Measurements from ENCODE around the gene KCNJ18. TPM values are rescaled to one million over a fixed set of nuclear protein-coding genes. Genes with fewer than 3 reads are reported as not detected.

KCNJ18 gene
- total RNA-seq, 1 experiment from 2014 or later = not detected

DNA sequence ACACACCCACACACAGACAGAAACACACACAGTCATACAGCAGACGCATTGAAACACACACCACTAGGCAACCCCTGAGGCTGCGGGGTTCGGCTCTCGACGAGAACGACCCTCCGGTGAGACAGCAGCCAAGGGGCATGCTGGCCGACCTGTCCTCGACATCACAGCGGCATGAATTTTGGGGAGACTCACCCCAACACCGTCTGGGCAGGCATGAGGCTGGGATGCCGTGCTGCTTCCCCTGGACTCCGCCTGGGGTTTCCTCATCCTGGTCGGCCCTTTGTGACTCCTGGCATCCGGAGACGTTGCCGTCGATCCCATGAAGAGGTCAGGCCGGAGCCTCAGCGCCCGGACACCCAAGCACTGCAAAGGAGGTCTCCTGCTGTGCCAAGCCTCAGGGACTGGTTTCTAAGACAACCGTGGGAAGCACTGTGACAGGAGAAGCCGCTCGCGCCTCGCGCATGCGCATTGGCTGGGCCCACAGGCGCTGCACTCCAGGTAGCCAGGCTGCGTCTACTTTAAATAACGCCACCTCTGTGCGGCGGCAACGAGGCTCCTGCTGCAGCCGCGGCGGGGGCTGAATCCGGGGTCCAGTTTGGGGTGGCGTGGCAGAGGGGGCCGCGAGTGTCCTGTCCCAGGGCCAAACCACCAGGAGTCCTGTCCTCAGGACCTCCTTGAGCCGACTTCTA is 13.8 kb upstream of the KCNJ18 start:
- no peaks in the 10 kb centered on the region for H3K27me3 ChIP-seq (ENCODE audit: insufficient read depth, low read length)
- H2AFZ ChIP-seq (ENCODE audit: low read length) = no peak overlapping the region
- no peak overlapping the region for H2AK5ac ChIP-seq (ENCODE audit: insufficient read length, low read length)
- no peak overlapping the region for H3K4ac ChIP-seq (ENCODE audit: low read depth, low read length)
- no peak overlapping the region for H2BK20ac ChIP-seq (ENCODE audit: low read depth, low read length, poor library complexity, severe bottlenecking)
- no peak for DNase-seq
- Mint-ChIP-seq H3K4me1 (no peaks in the 10 kb centered on the region), H3K9me3 (peaks cover 85 to 92% of the 10 kb centered on the region in 2 experiments), H3K27ac (no peak overlapping the region), H3K4me3 (no peak overlapping the region), H3K36me3 (ENCODE audit: insufficient read depth in 1 of 3, low read depth in 3 of 3) (peaks cover 36 to 54% (median 42%) of the 10 kb centered on the region in 3 experiments), H3K27me3 (ENCODE audit: low read depth) (peaks cover 9% of the 10 kb centered on the region)
- no peaks in the 10 kb centered on the region for H3K79me1 ChIP-seq (ENCODE audit: insufficient read depth, low read depth, low read length, poor library complexity, severe bottlenecking)
- no peak overlapping the region for H3K23ac ChIP-seq (ENCODE audit: insufficient read length, low read depth, low read length)
- no peaks in the 10 kb centered on the region for H3K4me1 ChIP-seq (ENCODE audit: insufficient read depth, low read length)
- no CpG with 5 or more reads among the region's 42 CpGs for WGBS (ENCODE audit: extremely low coverage, insufficient read length, low lambda C conversion rate)
- H2BK120ac ChIP-seq (ENCODE audit: low read depth, low read length, poor library complexity, severe bottlenecking) = no peak overlapping the region
- H3K18ac ChIP-seq (ENCODE audit: insufficient read length, low read depth, low read length) = no peak overlapping the region
- peaks cover 65% of the 10 kb centered on the region for H3K9me3 ChIP-seq (ENCODE audit: control insufficient read depth, low read depth, low read length)
- no peak overlapping the region for H3K14ac ChIP-seq (ENCODE audit: insufficient read depth, low read length)
- no peak overlapping the region for H3K9ac ChIP-seq (ENCODE audit: extremely low read depth, insufficient read length, low read length)
- no peak overlapping the region for H3K27ac ChIP-seq (ENCODE audit: insufficient read length, low read depth, low read length)
- TF ChIP-seq, protein P1, sequence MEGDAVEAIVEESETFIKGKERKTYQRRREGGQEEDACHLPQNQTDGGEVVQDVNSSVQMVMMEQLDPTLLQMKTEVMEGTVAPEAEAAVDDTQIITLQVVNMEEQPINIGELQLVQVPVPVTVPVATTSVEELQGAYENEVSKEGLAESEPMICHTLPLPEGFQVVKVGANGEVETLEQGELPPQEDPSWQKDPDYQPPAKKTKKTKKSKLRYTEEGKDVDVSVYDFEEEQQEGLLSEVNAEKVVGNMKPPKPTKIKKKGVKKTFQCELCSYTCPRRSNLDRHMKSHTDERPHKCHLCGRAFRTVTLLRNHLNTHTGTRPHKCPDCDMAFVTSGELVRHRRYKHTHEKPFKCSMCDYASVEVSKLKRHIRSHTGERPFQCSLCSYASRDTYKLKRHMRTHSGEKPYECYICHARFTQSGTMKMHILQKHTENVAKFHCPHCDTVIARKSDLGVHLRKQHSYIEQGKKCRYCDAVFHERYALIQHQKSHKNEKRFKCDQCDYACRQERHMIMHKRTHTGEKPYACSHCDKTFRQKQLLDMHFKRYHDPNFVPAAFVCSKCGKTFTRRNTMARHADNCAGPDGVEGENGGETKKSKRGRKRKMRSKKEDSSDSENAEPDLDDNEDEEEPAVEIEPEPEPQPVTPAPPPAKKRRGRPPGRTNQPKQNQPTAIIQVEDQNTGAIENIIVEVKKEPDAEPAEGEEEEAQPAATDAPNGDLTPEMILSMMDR (conservative IDR thresholded peaks at IDR 0.05) = no peak
- no peak overlapping the region for H2BK5ac ChIP-seq (ENCODE audit: insufficient read length, low read length)
- H2BK12ac ChIP-seq (ENCODE audit: insufficient read length, low read depth, low read length) = no peak overlapping the region
- no peak overlapping the region for H3K56ac ChIP-seq (ENCODE audit: insufficient read length, low read depth, low read length)
- H3K23me2 ChIP-seq (ENCODE audit: insufficient read length, low read depth, low read length, poor library complexity, severe bottlenecking) = no peaks in the 10 kb centered on the region
- H3T11ph ChIP-seq (ENCODE audit: low read length) = no peak overlapping the region
- no peak overlapping the region for H3K4me2 ChIP-seq (ENCODE audit: insufficient read depth, insufficient read length, low read length)
- no peak overlapping the region for H4K8ac ChIP-seq (replicated peaks; ENCODE audit: insufficient read length, low read depth, low read length)
- H2BK15ac ChIP-seq (ENCODE audit: low read depth, low read length) = no peak overlapping the region
- H4K20me1 ChIP-seq (ENCODE audit: control insufficient read depth, insufficient read depth, insufficient read length) = no peaks in the 10 kb centered on the region
- H4K5ac ChIP-seq (ENCODE audit: insufficient read length, low read depth, low read length) = no peak overlapping the region
- H3K79me2 ChIP-seq (ENCODE audit: insufficient read depth, low read length) = no peaks in the 10 kb centered on the region
- H4K91ac ChIP-seq (ENCODE audit: insufficient read length, low read depth, low read length) = no peak overlapping the region
